ENCODE data around the gene SPINT2.

SPINT2 gene

DNA sequence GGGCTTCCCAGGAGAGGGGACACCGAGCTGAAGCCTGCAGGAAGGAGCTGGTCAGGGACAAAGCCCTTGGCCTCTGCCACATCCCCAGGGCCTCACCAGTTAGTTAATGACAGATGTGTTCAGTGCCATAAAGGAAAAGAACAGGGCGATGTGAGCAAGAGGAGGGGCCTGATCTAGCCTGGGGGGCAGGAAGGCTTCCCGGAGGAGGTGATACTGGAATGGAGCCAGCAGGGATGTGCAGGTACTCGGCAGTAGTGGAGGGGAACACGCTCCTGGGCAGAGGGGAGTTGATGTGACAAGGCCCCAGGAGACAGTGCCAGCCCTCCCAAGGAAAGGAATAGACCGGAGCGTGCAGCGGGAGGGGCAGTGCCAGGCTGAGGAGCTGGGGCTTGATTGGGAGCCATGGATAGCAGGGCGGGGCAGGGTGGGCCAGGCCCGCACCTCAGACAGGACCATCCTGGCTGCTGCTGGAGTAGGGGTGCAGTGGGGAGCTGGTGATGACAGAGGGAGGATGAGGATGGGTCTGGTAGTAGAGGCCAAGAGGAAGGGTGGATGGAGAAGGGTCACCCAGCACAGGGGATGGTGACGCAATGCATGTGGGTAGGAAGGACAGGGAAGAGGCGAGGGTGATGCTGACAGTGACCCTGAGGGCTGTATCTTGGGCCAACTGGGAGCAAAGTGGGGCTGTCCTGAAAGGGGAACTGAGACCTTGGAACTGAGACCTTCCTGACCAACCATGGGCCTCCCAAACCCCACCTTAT lies 43.8 kb downstream of the SPINT2 start:
- H3K4ac ChIP-seq (ENCODE audit: low read length): no peak overlapping the region

DNA sequence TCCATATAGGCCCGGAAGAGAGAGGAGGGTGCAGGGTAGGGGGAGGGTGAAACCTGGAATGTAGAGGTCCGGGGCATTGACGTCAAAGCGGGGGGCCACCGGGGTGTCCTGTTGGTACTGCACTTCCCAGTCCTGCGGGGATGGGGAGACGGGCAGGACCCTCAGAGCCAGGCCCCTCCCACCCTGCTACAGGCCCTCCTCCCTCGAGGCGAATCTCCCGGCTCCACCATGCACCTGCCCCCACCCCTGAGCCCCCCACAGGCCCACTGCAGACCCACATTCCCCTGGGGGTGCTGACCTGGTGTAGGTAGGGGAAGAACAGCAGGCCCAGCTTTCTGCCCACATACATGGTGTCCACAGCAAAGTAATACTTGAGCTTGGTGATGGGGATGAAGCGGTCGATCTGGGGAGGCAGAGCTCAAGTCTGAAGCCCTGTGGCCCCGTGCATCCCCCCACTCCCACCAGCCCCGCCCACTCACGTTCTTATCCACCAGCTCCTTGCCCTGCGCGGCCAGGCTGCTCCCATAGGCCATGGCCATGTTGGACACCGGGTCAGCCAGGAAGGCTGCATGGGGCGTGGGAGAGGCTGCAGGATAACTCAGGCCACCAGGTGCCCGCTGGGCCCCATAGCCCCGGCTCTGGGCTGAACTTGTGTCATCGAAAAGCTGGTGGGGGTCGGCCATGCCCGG lies 44.7 kb downstream of the SPINT2 start:
- no peaks in the 10 kb centered on the region for H3K9me3 ChIP-seq (replicated peaks in 1 of 2; ENCODE audit: control insufficient read depth in 2 of 2, insufficient read depth in 1 of 2, low read depth in 1 of 2, low read length in 2 of 2)
- no peak overlapping the region for H2BK12ac ChIP-seq (ENCODE audit: low read length)
- H3K36me3 ChIP-seq (replicated peaks in 1 of 2; ENCODE audit: control insufficient read depth in 2 of 2, insufficient read depth in 2 of 2, low read length in 2 of 2): peaks cover 15 to 23% of the 10 kb centered on the region in 2 donors
- no peak overlapping the region for H3K4me2 ChIP-seq (ENCODE audit: insufficient read depth, low read length, poor library complexity, severe bottlenecking)
- peak overlapping the region; percentile 44 for H3K9ac ChIP-seq (ENCODE audit: low read depth, low read length, poor library complexity)
- H2BK120ac ChIP-seq (ENCODE audit: low read depth, low read length): no peak overlapping the region
- peak overlapping the region; percentile 37 for H2AK5ac ChIP-seq (ENCODE audit: low read depth, low read length)
- H2BK5ac ChIP-seq (ENCODE audit: low read length): no peak overlapping the region
- peaks cover 2% of the 10 kb centered on the region for H3K79me1 ChIP-seq (ENCODE audit: low read depth, low read length)
- H3K23ac ChIP-seq (ENCODE audit: low read depth, low read length, poor library complexity): no peak overlapping the region
- no peak overlapping the region for H3K14ac ChIP-seq (ENCODE audit: low read length)
- WGBS, 2 donors (ENCODE audit: extremely low coverage in 2 of 2, insufficient read length in 2 of 2, insufficient replicate concordance in 1 of 2): no CpG with 5 or more reads among the region's 24 CpGs
- no peak for DNase-seq (ENCODE audit: low spot score)
- H3K27me3 ChIP-seq (ENCODE audit: control insufficient read depth in 3 of 3, insufficient read depth in 3 of 3, low read depth in 1 of 3, low read length in 3 of 3): peaks cover 0 to 4% (median 0%) of the 10 kb centered on the region in 3 experiments
- no peak overlapping the region for H3K4me3 ChIP-seq (ENCODE audit: low read length in 2 of 2)
- H4K91ac ChIP-seq (ENCODE audit: low read depth, low read length, poor library complexity): peak overlapping the region; percentile 64
- no peak overlapping the region for H3K27ac ChIP-seq (replicated peaks; ENCODE audit: low read length)
- H2BK15ac ChIP-seq (ENCODE audit: low read length): no peak overlapping the region
- H4K8ac ChIP-seq (ENCODE audit: low read depth, low read length): no peak overlapping the region
- H3K4ac ChIP-seq (ENCODE audit: low read length): no peak overlapping the region
- H3K18ac ChIP-seq (ENCODE audit: low read length): no peak overlapping the region
- H2AFZ ChIP-seq (ENCODE audit: low read length): no peak overlapping the region
- H3K4me1 ChIP-seq (ENCODE audit: control insufficient read depth in 2 of 2, insufficient read depth in 1 of 2, low read depth in 1 of 2, low read length in 2 of 2): peaks cover 0 to 16% of the 10 kb centered on the region in 2 donors

More for the DNA sequence above, 43.8 kb downstream of the SPINT2 start:
- Histone ChIP-seq H3K18ac (ENCODE audit: low read length) (no peak overlapping the region), H3K27ac (replicated peaks; ENCODE audit: low read length) (no peak overlapping the region), H3K4me1 (ENCODE audit: control insufficient read depth in 2 of 2, insufficient read depth in 1 of 2, low read depth in 1 of 2, low read length in 2 of 2) (peaks cover 0 to 15% of the 10 kb centered on the region in 2 donors), H3K4me3 (ENCODE audit: low read length in 2 of 2) (no peak overlapping the region), H2BK5ac (ENCODE audit: low read length) (no peak overlapping the region), H2BK12ac (ENCODE audit: low read length) (no peak overlapping the region), H3K36me3 (replicated peaks in 1 of 2; ENCODE audit: control insufficient read depth in 2 of 2, insufficient read depth in 2 of 2, low read length in 2 of 2) (peaks cover 15 to 23% of the 10 kb centered on the region in 2 donors), H3K23ac (ENCODE audit: low read depth, low read length, poor library complexity) (no peak overlapping the region), H4K91ac (ENCODE audit: low read depth, low read length, poor library complexity) (no peak overlapping the region), H3K14ac (ENCODE audit: low read length) (no peak overlapping the region), H2AFZ (ENCODE audit: low read length) (no peak overlapping the region), H3K9me3 (replicated peaks in 1 of 2; ENCODE audit: control insufficient read depth in 2 of 2, insufficient read depth in 1 of 2, low read depth in 1 of 2, low read length in 2 of 2) (no peaks in the 10 kb centered on the region), H2BK15ac (ENCODE audit: low read length) (no peak overlapping the region), H3K9ac (ENCODE audit: low read depth, low read length, poor library complexity) (peak overlapping the region; percentile 21), H3K27me3 (ENCODE audit: control insufficient read depth in 3 of 3, insufficient read depth in 3 of 3, low read depth in 1 of 3, low read length in 3 of 3) (peaks cover 0 to 11% (median 0%) of the 10 kb centered on the region in 3 experiments), H3K79me1 (ENCODE audit: low read depth, low read length) (peaks cover 2% of the 10 kb centered on the region), H2BK120ac (ENCODE audit: low read depth, low read length) (no peak overlapping the region), H2AK5ac (ENCODE audit: low read depth, low read length) (no peak overlapping the region), H4K8ac (ENCODE audit: low read depth, low read length) (no peak overlapping the region), H3K4me2 (ENCODE audit: insufficient read depth, low read length, poor library complexity, severe bottlenecking) (no peak overlapping the region)
- no peak for DNase-seq (ENCODE audit: low spot score)
- WGBS, 2 donors (ENCODE audit: extremely low coverage in 2 of 2, insufficient read length in 2 of 2, insufficient replicate concordance in 1 of 2): no CpG with 5 or more reads among the region's 12 CpGs

DNA sequence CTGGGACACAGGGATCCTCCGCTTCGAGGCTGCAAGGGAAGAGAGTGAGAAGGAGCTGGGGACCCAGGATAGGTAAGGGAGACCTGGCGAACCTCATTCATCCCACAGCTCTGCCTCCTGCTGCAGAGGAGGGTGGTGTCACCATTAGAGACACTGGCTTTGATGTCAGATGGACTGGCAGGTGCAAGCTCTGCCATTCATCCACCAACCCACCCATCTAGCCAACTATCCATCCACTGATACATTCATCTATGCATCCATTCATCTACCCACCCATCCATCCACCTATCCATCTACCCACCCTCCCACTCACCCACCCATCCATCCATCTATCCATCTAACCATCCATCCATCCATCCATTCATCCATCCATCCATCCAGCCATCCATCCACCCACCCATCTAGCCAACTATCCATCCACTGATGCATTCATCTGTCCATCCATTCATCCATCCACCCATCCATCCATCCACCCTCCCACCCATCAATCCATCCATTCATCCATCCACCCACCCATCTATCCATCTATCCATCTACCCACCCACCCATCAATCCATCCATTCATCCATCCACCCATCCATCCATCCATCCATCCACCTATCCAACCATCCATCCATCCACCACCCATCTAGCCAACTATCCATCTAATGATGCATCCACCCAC lies 45.4 kb downstream of the SPINT2 start:
- H3K9me3 ChIP-seq (replicated peaks in 1 of 2; ENCODE audit: control insufficient read depth in 2 of 2, insufficient read depth in 1 of 2, low read depth in 1 of 2, low read length in 2 of 2): no peaks in the 10 kb centered on the region
- H3K4me2 ChIP-seq (ENCODE audit: insufficient read depth, low read length, poor library complexity, severe bottlenecking): no peak overlapping the region
- no peak overlapping the region for H2BK5ac ChIP-seq (ENCODE audit: low read length)
- H4K91ac ChIP-seq (ENCODE audit: low read depth, low read length, poor library complexity): peak overlapping the region; percentile 64
- H2AK5ac ChIP-seq (ENCODE audit: low read depth, low read length): peak overlapping the region; percentile 37
- no CpG with 5 or more reads among the region's 3 CpGs for WGBS, 2 donors (ENCODE audit: extremely low coverage in 2 of 2, insufficient read length in 2 of 2, insufficient replicate concordance in 1 of 2)
- peak overlapping the region; percentile 13 for H3K18ac ChIP-seq (ENCODE audit: low read length)
- no peak overlapping the region for H3K27ac ChIP-seq (replicated peaks; ENCODE audit: low read length)
- no peaks in the 10 kb centered on the region for H3K27me3 ChIP-seq (ENCODE audit: control insufficient read depth in 3 of 3, insufficient read depth in 3 of 3, low read depth in 1 of 3, low read length in 3 of 3)
- H3K4ac ChIP-seq (ENCODE audit: low read length): no peak overlapping the region
- no peak overlapping the region for H2BK15ac ChIP-seq (ENCODE audit: low read length)
- peaks cover 0 to 10% of the 10 kb centered on the region in 2 donors for H3K4me1 ChIP-seq (ENCODE audit: control insufficient read depth in 2 of 2, insufficient read depth in 1 of 2, low read depth in 1 of 2, low read length in 2 of 2)
- no peak for DNase-seq (ENCODE audit: low spot score)
- peaks cover 2% of the 10 kb centered on the region for H3K79me1 ChIP-seq (ENCODE audit: low read depth, low read length)
- H3K9ac ChIP-seq (ENCODE audit: low read depth, low read length, poor library complexity): no peak overlapping the region
- H3K14ac ChIP-seq (ENCODE audit: low read length): no peak overlapping the region
- no peak overlapping the region for H2BK12ac ChIP-seq (ENCODE audit: low read length)
- no peak overlapping the region for H3K23ac ChIP-seq (ENCODE audit: low read depth, low read length, poor library complexity)
- H2BK120ac ChIP-seq (ENCODE audit: low read depth, low read length): no peak overlapping the region
- H3K4me3 ChIP-seq (ENCODE audit: low read length in 2 of 2): no peak overlapping the region
- H2AFZ ChIP-seq (ENCODE audit: low read length): no peak overlapping the region
- no peak overlapping the region for H4K8ac ChIP-seq (ENCODE audit: low read depth, low read length)
- H3K36me3 ChIP-seq (replicated peaks in 1 of 2; ENCODE audit: control insufficient read depth in 2 of 2, insufficient read depth in 2 of 2, low read length in 2 of 2): peaks cover 15 to 23% of the 10 kb centered on the region in 2 donors

DNA sequence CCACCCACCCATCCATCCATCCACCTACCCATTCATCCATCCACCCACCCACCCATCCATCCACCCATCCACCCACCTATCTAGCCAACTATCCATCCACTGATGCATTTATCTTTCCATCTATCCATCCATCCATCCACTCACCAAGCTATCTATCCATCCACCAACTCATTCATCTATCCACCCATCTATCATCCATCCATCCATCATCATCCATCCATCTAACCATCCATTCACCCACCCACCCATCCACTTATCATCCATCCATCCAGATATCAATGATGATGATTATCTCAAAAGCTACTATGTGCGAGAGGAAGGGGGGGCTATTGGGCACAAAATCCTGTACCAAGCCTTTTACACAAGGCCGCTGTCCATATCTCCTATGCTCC lies 45.9 kb downstream of the SPINT2 start:
- H3K4me1 ChIP-seq (ENCODE audit: control insufficient read depth in 2 of 2, insufficient read depth in 1 of 2, low read depth in 1 of 2, low read length in 2 of 2): peaks cover 0 to 9% of the 10 kb centered on the region in 2 donors
- H3K18ac ChIP-seq (ENCODE audit: low read length): no peak overlapping the region
- no peak overlapping the region for H3K4me2 ChIP-seq (ENCODE audit: insufficient read depth, low read length, poor library complexity, severe bottlenecking)
- no peak overlapping the region for H2BK120ac ChIP-seq (ENCODE audit: low read depth, low read length)
- H3K36me3 ChIP-seq (replicated peaks in 1 of 2; ENCODE audit: control insufficient read depth in 2 of 2, insufficient read depth in 2 of 2, low read length in 2 of 2): peaks cover 15 to 23% of the 10 kb centered on the region in 2 donors
- no peak overlapping the region for H2AK5ac ChIP-seq (ENCODE audit: low read depth, low read length)
- no peak overlapping the region for H4K8ac ChIP-seq (ENCODE audit: low read depth, low read length)
- no peak for DNase-seq (ENCODE audit: low spot score)
- H2BK15ac ChIP-seq (ENCODE audit: low read length): no peak overlapping the region
- H3K9ac ChIP-seq (ENCODE audit: low read depth, low read length, poor library complexity): no peak overlapping the region
- no peak overlapping the region for H3K14ac ChIP-seq (ENCODE audit: low read length)
- H2BK5ac ChIP-seq (ENCODE audit: low read length): no peak overlapping the region
- no peaks in the 10 kb centered on the region for H3K9me3 ChIP-seq (replicated peaks in 1 of 2; ENCODE audit: control insufficient read depth in 2 of 2, insufficient read depth in 1 of 2, low read depth in 1 of 2, low read length in 2 of 2)
- H3K4me3 ChIP-seq (ENCODE audit: low read length in 2 of 2): peak overlapping the region in 1 of 2 donors; percentile 35
- peaks cover 2% of the 10 kb centered on the region for H3K79me1 ChIP-seq (ENCODE audit: low read depth, low read length)
- H3K27ac ChIP-seq (replicated peaks; ENCODE audit: low read length): no peak overlapping the region
- H2BK12ac ChIP-seq (ENCODE audit: low read length): no peak overlapping the region
- no peak overlapping the region for H2AFZ ChIP-seq (ENCODE audit: low read length)
- no peak overlapping the region for H4K91ac ChIP-seq (ENCODE audit: low read depth, low read length, poor library complexity)
- no CpG with 5 or more reads among the region's 2 CpGs for WGBS, 2 donors (ENCODE audit: extremely low coverage in 2 of 2, insufficient read length in 2 of 2, insufficient replicate concordance in 1 of 2)
- H3K27me3 ChIP-seq (ENCODE audit: control insufficient read depth in 3 of 3, insufficient read depth in 3 of 3, low read depth in 1 of 3, low read length in 3 of 3): no peaks in the 10 kb centered on the region
- H3K4ac ChIP-seq (ENCODE audit: low read length): no peak overlapping the region
- H3K23ac ChIP-seq (ENCODE audit: low read depth, low read length, poor library complexity): no peak overlapping the region

All from neuronal stem cell (in vitro differentiated cells).